Measurements from ENCODE around the gene RXFP2.

RXFP2 gene

GRCh38 chr13:31719214-31719613, 20.1 kb upstream of the RXFP2 start:
- TF ChIP-seq ELF4 (IDR thresholded peaks at IDR 0.05) (no peak), FOXK2 (IDR thresholded peaks at IDR 0.05) (no peak)
- CTCF ChIA-PET, result no interaction called here
- POLR2A ChIA-PET, result no interaction called here
- no peak for DNase-seq (ENCODE audit: extremely low spot score)

- no peak for DNase-seq (ENCODE audit: extremely low spot score)
- POLR2A ChIA-PET, result no interaction called here
- no peak for TF ChIP-seq FOXM1 (IDR thresholded peaks at IDR 0.05; ENCODE audit: borderline replicate concordance)
- TF ChIP-seq ARNT (IDR thresholded peaks at IDR 0.05), result no peak
- no peak for TF ChIP-seq FOXA1 (IDR thresholded peaks at IDR 0.05)
- TF ChIP-seq ELF4 (IDR thresholded peaks at IDR 0.05), result no peak
- TF ChIP-seq TARDBP (IDR thresholded peaks at IDR 0.05), result no peak
- no peak for TF ChIP-seq SUZ12 (IDR thresholded peaks at IDR 0.05)
- TF ChIP-seq HDGF (IDR thresholded peaks at IDR 0.05; ENCODE audit: borderline replicate concordance), result no peak
- TF ChIP-seq LEF1 (IDR thresholded peaks at IDR 0.05; ENCODE audit: borderline replicate concordance), result no peak
- no peak for TF ChIP-seq CTBP1 (IDR thresholded peaks at IDR 0.05; ENCODE audit: borderline replicate concordance)
- no peak for TF ChIP-seq SP1 (IDR thresholded peaks at IDR 0.05)
- CTCF ChIA-PET, result interaction anchor here (1.0 kb wide), 1 partner anchor 185 kb away, joined by 3 read pairs; no protein-coding TSS in a partner anchor
Observed at GRCh38 chr13:31722673-31723072, 16.7 kb upstream of the RXFP2 start.

- ChIA-PET POLR2A (no interaction called here), CTCF (no interaction called here)
- TF ChIP-seq FOXK2 (IDR thresholded peaks at IDR 0.05) (no peak), LEF1 (IDR thresholded peaks at IDR 0.05; ENCODE audit: borderline replicate concordance) (no peak), ELF4 (IDR thresholded peaks at IDR 0.05) (no peak), SUZ12 (IDR thresholded peaks at IDR 0.05) (no peak), ZNF384 (IDR thresholded peaks at IDR 0.05) (no peak), CTBP1 (IDR thresholded peaks at IDR 0.05; ENCODE audit: borderline replicate concordance) (no peak), SP1 (IDR thresholded peaks at IDR 0.05) (no peak), TARDBP (IDR thresholded peaks at IDR 0.05) (no peak), ARNT (IDR thresholded peaks at IDR 0.05) (no peak), HDGF (IDR thresholded peaks at IDR 0.05; ENCODE audit: borderline replicate concordance) (no peak), PKNOX1 (IDR thresholded peaks at IDR 0.05) (no peak)
- DNase-seq (ENCODE audit: extremely low spot score), result no peak
Observed at GRCh38 chr13:31725841-31726240, 13.5 kb upstream of the RXFP2 start.

GRCh38 chr13:31731921-31732320, 7.4 kb upstream of the RXFP2 start:
- POLR2A ChIA-PET, result no interaction called here
- TF ChIP-seq PKNOX1 (IDR thresholded peaks at IDR 0.05) (no peak), L3MBTL2 (conservative IDR thresholded peaks at IDR 0.05) (no peak), LEF1 (IDR thresholded peaks at IDR 0.05; ENCODE audit: borderline replicate concordance) (no peak), TARDBP (IDR thresholded peaks at IDR 0.05) (no peak), HDGF (IDR thresholded peaks at IDR 0.05; ENCODE audit: borderline replicate concordance) (no peak), FOXA1 (IDR thresholded peaks at IDR 0.05) (no peak), NFRKB (IDR thresholded peaks at IDR 0.05) (no peak), BHLHE40 (IDR thresholded peaks at IDR 0.05; ENCODE audit: borderline replicate concordance) (no peak), SUZ12 (IDR thresholded peaks at IDR 0.05) (no peak), FOXK2 (IDR thresholded peaks at IDR 0.05) (no peak), CTBP1 (IDR thresholded peaks at IDR 0.05; ENCODE audit: borderline replicate concordance) (no peak), ARNT (IDR thresholded peaks at IDR 0.05) (no peak), ELF4 (IDR thresholded peaks at IDR 0.05) (no peak), SP1 (IDR thresholded peaks at IDR 0.05) (no peak), ZNF384 (IDR thresholded peaks at IDR 0.05) (no peak), FOXM1 (IDR thresholded peaks at IDR 0.05; ENCODE audit: borderline replicate concordance) (no peak)
- CTCF ChIA-PET, result no interaction called here
- no peak for DNase-seq (ENCODE audit: extremely low spot score)

GRCh38 chr13:31733066-31733465, 6.3 kb upstream of the RXFP2 start:
- TF ChIP-seq FOXK2 (IDR thresholded peaks at IDR 0.05) (no peak), CTBP1 (IDR thresholded peaks at IDR 0.05; ENCODE audit: borderline replicate concordance) (no peak), PKNOX1 (IDR thresholded peaks at IDR 0.05) (no peak), ZNF384 (IDR thresholded peaks at IDR 0.05) (no peak), FOXM1 (IDR thresholded peaks at IDR 0.05; ENCODE audit: borderline replicate concordance) (no peak), FOXA1 (IDR thresholded peaks at IDR 0.05) (no peak), SP1 (IDR thresholded peaks at IDR 0.05) (no peak), L3MBTL2 (conservative IDR thresholded peaks at IDR 0.05) (no peak), ELF4 (IDR thresholded peaks at IDR 0.05) (no peak), TARDBP (IDR thresholded peaks at IDR 0.05) (no peak), LEF1 (IDR thresholded peaks at IDR 0.05; ENCODE audit: borderline replicate concordance) (no peak), SUZ12 (IDR thresholded peaks at IDR 0.05) (no peak), ARNT (IDR thresholded peaks at IDR 0.05) (no peak), BHLHE40 (IDR thresholded peaks at IDR 0.05; ENCODE audit: borderline replicate concordance) (no peak), HDGF (IDR thresholded peaks at IDR 0.05; ENCODE audit: borderline replicate concordance) (no peak), NFRKB (IDR thresholded peaks at IDR 0.05) (no peak)
- ChIA-PET CTCF (no interaction called here), POLR2A (no interaction called here)
- no peak for DNase-seq (ENCODE audit: extremely low spot score)

- DNase-seq (ENCODE audit: extremely low spot score), result no peak
- no peak for TF ChIP-seq L3MBTL2 (conservative IDR thresholded peaks at IDR 0.05)
- no peak for TF ChIP-seq ELF4 (IDR thresholded peaks at IDR 0.05)
- no peak for TF ChIP-seq ZNF384 (IDR thresholded peaks at IDR 0.05)
- no peak for TF ChIP-seq FOXK2 (IDR thresholded peaks at IDR 0.05)
- TF ChIP-seq HDGF (IDR thresholded peaks at IDR 0.05; ENCODE audit: borderline replicate concordance), result no peak
- TF ChIP-seq PKNOX1 (IDR thresholded peaks at IDR 0.05), result no peak
- TF ChIP-seq LEF1 (IDR thresholded peaks at IDR 0.05; ENCODE audit: borderline replicate concordance), result no peak
- TF ChIP-seq TARDBP (IDR thresholded peaks at IDR 0.05), result no peak
- TF ChIP-seq FOXM1 (IDR thresholded peaks at IDR 0.05; ENCODE audit: borderline replicate concordance), result no peak
- no peak for TF ChIP-seq CTBP1 (IDR thresholded peaks at IDR 0.05; ENCODE audit: borderline replicate concordance)
- TF ChIP-seq BHLHE40 (IDR thresholded peaks at IDR 0.05; ENCODE audit: borderline replicate concordance), result no peak
- no peak for TF ChIP-seq NFRKB (IDR thresholded peaks at IDR 0.05)
- CTCF ChIA-PET, result no interaction called here
- POLR2A ChIA-PET, result no interaction called here
Observed at GRCh38 chr13:31733647-31734046, 5.7 kb upstream of the RXFP2 start.

Data from HEK293T (cell line).